Measurements from ENCODE around the gene CPA4. TPM values are rescaled to one million over a fixed set of nuclear protein-coding genes. Genes with fewer than 3 reads are reported as not detected.

The CPA4 gene
- total RNA-seq, 2 experiments from 2014 or later, result not detected

DNA sequence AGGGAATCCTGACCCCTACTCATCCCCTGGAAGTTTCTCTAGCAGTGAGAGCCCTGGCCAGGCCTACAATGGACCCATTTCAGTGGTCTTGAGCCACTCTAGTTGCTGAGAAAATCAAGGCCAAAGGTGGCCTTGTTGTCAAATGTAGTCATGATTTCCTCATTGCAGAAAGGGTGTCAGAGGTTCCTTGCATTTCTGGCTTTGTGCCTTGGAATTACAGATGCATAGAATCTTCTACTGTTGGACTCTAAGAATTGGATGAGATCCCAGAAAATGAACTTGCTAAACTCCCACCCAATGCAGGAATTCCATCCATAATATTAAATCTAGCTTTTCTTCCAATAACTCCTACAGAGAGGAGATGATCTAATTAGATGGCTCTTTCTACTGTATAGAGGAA, 14.1 kb upstream of the CPA4 start:
- ChIA-PET CTCF (ENCODE audit: unreplicated experiment) (no interaction called here), POLR2A (interaction anchor here (0.7 kb wide), 1 partner anchor 528 kb away, joined by 3 read pairs; no protein-coding TSS in a partner anchor)
- no TSS peak for BruUV-seq (replicated peaks)
- Histone ChIP-seq H4K20me1 (ENCODE audit: insufficient read depth, low read length) (no peaks in the 10 kb centered on the region), H2AFZ (ENCODE audit: low read length) (no peak overlapping the region), H3K4me2 (ENCODE audit: low read length) (no peak overlapping the region), H3K4me1 (ENCODE audit: insufficient read depth, low read length, poor library complexity, severe bottlenecking) (no peaks in the 10 kb centered on the region), H3K9me2 (ENCODE audit: insufficient read depth, low read length) (no peaks in the 10 kb centered on the region), H3K79me2 (ENCODE audit: insufficient read depth, low read depth, low read length) (no peaks in the 10 kb centered on the region), H3K36me3 (ENCODE audit: insufficient read depth, low read length) (no peaks in the 10 kb centered on the region), H3K27ac (ENCODE audit: low read depth, low read length, poor library complexity, severe bottlenecking) (no peak overlapping the region), H3K4me3 (ENCODE audit: low read depth, low read length, poor library complexity, severe bottlenecking) (no peak overlapping the region), H3K9me3 (ENCODE audit: low read length) (no peaks in the 10 kb centered on the region)
- no peak for DNase-seq (ENCODE audit: low spot score)
- intact Hi-C loops (cut with micrococcal nuclease; ENCODE audit: unreplicated experiment), result no loop called here
- TF ChIP-seq, protein P1, sequence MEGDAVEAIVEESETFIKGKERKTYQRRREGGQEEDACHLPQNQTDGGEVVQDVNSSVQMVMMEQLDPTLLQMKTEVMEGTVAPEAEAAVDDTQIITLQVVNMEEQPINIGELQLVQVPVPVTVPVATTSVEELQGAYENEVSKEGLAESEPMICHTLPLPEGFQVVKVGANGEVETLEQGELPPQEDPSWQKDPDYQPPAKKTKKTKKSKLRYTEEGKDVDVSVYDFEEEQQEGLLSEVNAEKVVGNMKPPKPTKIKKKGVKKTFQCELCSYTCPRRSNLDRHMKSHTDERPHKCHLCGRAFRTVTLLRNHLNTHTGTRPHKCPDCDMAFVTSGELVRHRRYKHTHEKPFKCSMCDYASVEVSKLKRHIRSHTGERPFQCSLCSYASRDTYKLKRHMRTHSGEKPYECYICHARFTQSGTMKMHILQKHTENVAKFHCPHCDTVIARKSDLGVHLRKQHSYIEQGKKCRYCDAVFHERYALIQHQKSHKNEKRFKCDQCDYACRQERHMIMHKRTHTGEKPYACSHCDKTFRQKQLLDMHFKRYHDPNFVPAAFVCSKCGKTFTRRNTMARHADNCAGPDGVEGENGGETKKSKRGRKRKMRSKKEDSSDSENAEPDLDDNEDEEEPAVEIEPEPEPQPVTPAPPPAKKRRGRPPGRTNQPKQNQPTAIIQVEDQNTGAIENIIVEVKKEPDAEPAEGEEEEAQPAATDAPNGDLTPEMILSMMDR (conservative IDR thresholded peaks at IDR 0.05; ENCODE audit: low read length), result no peak
- TF ChIP-seq EZH2phosphoT487 (IDR thresholded peaks at IDR 0.05; ENCODE audit: borderline replicate concordance, low read depth, low read length), result no peak

DNA sequence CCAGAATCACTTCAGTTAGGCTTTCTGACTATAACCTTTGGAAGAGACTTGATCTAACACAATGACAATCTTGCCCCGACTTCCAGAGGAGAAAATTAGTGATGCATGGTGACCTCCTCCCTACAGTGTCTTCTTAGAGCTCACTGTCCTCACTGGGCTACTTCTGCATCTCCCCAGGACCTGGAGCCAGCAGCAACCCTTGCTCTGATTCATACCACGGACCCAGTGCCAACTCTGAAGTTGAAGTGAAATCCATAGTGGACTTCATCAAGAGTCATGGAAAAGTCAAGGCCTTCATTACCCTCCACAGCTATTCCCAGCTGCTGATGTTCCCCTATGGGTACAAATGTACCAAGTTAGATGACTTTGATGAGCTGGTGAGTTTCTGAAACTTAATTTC, 13.7 kb upstream of the CPA4 start:
- POLR2A ChIA-PET, result no interaction called here
- intact Hi-C loops (cut with micrococcal nuclease; ENCODE audit: unreplicated experiment), result no loop called here
- TF ChIP-seq, protein P1 (conservative IDR thresholded peaks at IDR 0.05; ENCODE audit: low read length), result no peak
- TF ChIP-seq EZH2phosphoT487 (IDR thresholded peaks at IDR 0.05; ENCODE audit: borderline replicate concordance, low read depth, low read length), result no peak
- CTCF ChIA-PET (ENCODE audit: unreplicated experiment), result no interaction called here
- no peak for DNase-seq (ENCODE audit: low spot score)
- Histone ChIP-seq H3K9me2 (ENCODE audit: insufficient read depth, low read length) (no peaks in the 10 kb centered on the region), H3K4me1 (ENCODE audit: insufficient read depth, low read length, poor library complexity, severe bottlenecking) (no peaks in the 10 kb centered on the region), H3K27ac (ENCODE audit: low read depth, low read length, poor library complexity, severe bottlenecking) (no peak overlapping the region), H2AFZ (ENCODE audit: low read length) (no peak overlapping the region), H4K20me1 (ENCODE audit: insufficient read depth, low read length) (no peaks in the 10 kb centered on the region), H3K79me2 (ENCODE audit: insufficient read depth, low read depth, low read length) (no peaks in the 10 kb centered on the region), H3K4me2 (ENCODE audit: low read length) (no peak overlapping the region), H3K4me3 (ENCODE audit: low read depth, low read length, poor library complexity, severe bottlenecking) (no peak overlapping the region), H3K36me3 (ENCODE audit: insufficient read depth, low read length) (no peaks in the 10 kb centered on the region), H3K9me3 (ENCODE audit: low read length) (no peaks in the 10 kb centered on the region)
- BruUV-seq (replicated peaks), result no TSS peak

- CTCF ChIA-PET (ENCODE audit: unreplicated experiment), result no interaction called here
- no TSS peak for BruUV-seq (replicated peaks)
- H3K9me2 ChIP-seq (ENCODE audit: insufficient read depth, low read length), result no peaks in the 10 kb centered on the region
- no peaks in the 10 kb centered on the region for H3K36me3 ChIP-seq (ENCODE audit: insufficient read depth, low read length)
- H3K4me1 ChIP-seq (ENCODE audit: insufficient read depth, low read length, poor library complexity, severe bottlenecking), result no peaks in the 10 kb centered on the region
- H3K4me3 ChIP-seq (ENCODE audit: low read depth, low read length, poor library complexity, severe bottlenecking), result no peak overlapping the region
- no peaks in the 10 kb centered on the region for H4K20me1 ChIP-seq (ENCODE audit: insufficient read depth, low read length)
- H2AFZ ChIP-seq (ENCODE audit: low read length), result no peak overlapping the region
- no peak for TF ChIP-seq EZH2phosphoT487 (IDR thresholded peaks at IDR 0.05; ENCODE audit: borderline replicate concordance, low read depth, low read length)
- TF ChIP-seq, protein P1 (conservative IDR thresholded peaks at IDR 0.05; ENCODE audit: low read length), result no peak
- POLR2A ChIA-PET, result no interaction called here
- no peaks in the 10 kb centered on the region for H3K9me3 ChIP-seq (ENCODE audit: low read length)
- no peak overlapping the region for H3K4me2 ChIP-seq (ENCODE audit: low read length)
- intact Hi-C loops (cut with micrococcal nuclease; ENCODE audit: unreplicated experiment), result no loop called here
- no peak for DNase-seq (ENCODE audit: low spot score)
- no peak overlapping the region for H3K27ac ChIP-seq (ENCODE audit: low read depth, low read length, poor library complexity, severe bottlenecking)
- H3K79me2 ChIP-seq (ENCODE audit: insufficient read depth, low read depth, low read length), result no peaks in the 10 kb centered on the region
Measured at GRCh38 chr7:130279906-130280305, 13.1 kb upstream of the CPA4 start.
